NCI-H2196 treated with DMSO at 0.1 percent for 48 hours (cell line): ENCODE data around the gene TAF11L8.
"Not testable (repeated sequence)": the region's sequence is repeated elsewhere in the genome, so short reads cannot be mapped to it uniquely, and the experiment has no call there.

Experiments used
- DNase-seq: peaks from one replicate; lab custom pipeline; 2025; ENCODE audit not compliant: unreplicated experiment; lab: John Stamatoyannopoulos, UW

Gene TAF11L8

DNA sequence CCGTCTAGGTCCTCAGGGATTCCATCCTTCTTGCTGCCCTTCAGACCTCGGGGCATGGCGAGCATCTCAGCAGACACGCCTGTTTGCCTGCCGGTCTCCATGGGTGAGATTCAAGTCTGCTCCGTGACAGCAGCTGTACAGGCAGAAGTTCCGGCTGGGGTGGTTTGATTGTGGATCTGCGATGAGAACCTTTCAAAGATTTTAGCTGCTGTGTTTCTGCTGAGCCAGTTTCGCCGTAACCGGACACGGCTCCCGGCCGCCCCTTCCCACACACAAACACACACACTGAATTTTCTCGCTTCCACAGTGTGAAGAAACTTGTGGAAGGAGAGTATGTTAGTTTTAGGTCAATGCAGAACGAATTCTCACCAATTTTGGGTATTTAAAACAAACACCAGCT lies at the start of gene TAF11L8:
TAF11L8 (minus strand) TSS at position 101 of the 400 bp plus-strand sequence.
- not testable (repeated sequence) for DNase-seq

DNA sequence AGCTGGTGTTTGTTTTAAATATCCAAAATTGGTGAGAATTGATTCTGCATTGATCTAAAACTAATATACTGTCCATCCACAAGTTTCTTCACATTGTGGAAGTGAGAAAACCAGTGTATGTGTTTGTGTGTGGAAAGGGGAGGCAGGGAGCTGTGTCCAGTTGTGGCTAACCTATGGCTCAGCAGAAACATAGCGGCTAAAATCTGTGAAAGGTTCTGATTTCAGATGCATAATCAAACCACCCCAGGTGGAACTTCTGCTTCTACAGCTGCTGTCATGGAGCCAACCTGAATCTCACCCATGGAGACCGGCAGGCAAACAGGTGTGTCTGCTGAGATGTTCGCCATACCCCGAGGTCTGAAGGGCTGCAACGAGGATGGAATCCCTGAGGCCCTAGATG lies 43.4 kb upstream of the TAF11L8 start, which contains the start of gene TAF11L14:
TAF11L14 (plus strand) TSS at position 301 of the 400 bp plus-strand sequence.
- no peak for DNase-seq

DNA sequence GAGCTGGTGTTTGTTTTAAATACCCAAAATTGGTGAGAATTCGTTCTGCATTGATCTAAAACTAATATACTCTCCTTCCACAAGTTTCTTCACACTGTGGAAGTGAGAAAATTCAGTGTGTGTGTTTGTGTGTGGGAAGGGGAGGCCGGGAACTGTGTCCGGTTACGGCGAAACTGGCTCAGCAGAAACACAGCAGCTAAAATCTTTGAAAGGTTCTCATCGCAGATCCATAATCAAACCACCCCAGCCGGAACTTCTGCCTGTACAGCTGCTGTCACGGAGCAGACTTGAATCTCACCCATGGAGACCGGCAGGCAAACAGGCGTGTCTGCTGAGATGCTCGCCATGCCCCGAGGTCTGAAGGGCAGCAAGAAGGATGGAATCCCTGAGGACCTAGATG lies 41.0 kb upstream of the TAF11L8 start, which contains the start of gene TAF11L13:
TAF11L13 (plus strand) TSS at position 301 of the 400 bp plus-strand sequence.
- not testable (repeated sequence) for DNase-seq

DNA sequence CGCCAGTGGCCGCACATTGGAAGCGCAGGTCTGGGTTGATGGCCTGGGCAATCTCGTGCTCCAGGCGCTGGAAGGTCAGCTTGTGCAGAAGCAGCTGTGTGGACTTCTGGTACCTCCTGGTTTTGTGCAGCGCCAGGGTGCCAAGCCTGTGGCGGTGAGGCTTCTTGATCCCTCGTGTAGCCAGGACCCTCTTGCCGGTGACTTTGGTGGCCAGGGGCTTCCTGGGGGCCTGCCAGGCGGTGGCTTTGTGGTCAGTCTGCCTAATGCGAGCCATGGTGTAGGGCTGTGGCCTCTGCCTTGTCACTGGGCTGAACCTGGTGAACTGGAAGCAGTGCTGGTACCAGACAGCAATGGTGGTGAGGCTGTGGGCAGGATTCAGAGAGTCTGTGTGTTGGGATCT lies 34.9 kb upstream of the TAF11L8 start:
- DNase-seq, result no peak

DNA sequence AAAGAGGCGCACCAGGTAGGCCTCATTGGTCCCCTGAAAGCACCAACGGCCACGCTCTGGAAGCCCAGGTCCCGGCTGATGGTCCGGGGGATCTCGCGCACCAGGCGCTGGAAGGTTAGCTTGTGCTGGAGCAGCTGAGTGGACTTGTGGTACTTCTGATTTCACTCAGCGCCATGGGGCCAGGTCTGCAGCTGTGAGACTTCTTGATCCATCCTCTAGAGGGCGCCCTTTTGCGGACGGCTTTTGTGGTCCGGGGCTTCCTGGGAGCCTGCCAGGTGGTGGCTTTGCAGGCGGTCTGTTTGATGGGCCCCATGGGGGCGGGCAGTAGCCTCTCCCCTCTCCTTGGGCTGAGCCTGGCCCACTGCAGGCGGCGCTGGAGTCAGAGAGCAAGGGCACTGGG lies 29.9 kb upstream of the TAF11L8 start:
- no peak for DNase-seq

DNA sequence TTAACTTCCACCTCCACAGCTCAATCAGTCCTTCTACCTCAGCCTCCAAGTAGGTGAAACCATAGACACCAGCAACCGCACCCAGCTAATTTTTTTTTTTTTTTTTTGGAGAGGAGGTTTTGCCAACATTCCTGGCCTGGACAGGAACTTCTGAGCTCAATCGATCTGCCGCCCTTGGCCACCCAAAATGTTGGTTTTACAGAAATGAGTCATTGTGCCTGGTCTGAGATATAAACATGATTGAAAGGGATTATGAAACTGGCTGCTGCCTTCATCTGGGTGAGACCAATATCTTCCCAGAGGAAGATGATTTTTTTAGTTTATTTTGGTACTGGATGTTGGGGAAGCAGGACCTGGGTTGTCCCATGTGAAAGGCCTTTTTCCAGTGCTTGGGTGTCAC lies 28.6 kb upstream of the TAF11L8 start:
- DNase-seq, result no peak

DNA sequence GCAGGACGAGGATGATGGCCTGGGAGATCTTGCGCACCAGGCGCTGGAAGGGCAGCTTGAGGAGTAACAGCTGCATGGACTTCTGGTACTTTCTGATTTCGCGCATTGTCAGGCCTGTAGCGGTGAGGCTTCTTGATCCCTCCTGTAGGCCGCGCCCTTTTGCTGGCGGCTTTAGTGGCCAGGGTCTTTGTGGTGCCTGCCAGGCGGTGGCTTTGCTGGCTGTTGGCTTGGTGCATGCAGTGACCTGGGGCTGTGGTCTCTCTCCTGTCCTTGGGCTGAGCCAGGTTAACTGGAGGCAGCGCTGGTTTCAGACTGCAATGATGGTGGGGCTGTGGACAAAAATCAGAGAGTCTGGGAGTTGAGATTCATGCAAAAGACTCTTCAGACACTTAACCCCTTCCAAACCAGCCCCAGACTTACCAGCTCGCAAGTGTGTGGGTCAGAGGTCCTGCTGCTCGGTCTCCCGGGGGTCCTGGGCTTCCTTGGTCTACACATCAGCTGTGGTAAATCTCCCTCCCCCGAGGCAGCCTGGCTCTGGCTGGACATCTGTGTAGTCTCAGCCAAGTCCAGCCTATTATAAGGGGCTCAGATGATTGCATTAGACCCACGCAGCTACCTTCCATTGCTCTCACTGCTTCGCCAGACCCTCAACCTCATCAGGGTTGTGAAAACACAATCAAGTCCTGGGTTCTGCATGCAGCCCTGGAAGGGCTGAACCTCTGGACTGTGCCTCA lies 24.3 kb upstream of the TAF11L8 start:
- no peak for DNase-seq

DNA sequence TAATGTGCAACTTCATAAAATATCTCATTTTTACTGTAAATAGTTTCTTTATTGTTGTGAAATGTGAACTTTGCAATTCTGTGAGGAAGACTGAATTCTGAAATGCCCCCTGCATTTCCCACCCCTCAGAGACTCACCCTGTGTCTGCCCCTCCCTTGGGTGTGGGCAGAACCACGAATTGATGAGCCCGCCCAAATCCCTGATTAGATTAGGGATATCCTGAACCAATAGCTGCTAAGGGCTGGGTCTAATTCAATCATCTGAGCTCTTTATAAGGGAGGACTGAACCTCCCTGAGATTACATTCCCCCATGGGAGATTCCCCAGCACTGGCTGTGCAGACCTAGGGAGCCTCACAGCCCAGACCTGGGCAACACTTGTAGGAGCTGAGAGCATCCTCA lies 19.3 kb upstream of the TAF11L8 start, which contains the start of gene TAF11L12:
TAF11L12 (plus strand) TSS at position 301 of the 400 bp plus-strand sequence.
- DNase-seq, result not testable (repeated sequence)

DNA sequence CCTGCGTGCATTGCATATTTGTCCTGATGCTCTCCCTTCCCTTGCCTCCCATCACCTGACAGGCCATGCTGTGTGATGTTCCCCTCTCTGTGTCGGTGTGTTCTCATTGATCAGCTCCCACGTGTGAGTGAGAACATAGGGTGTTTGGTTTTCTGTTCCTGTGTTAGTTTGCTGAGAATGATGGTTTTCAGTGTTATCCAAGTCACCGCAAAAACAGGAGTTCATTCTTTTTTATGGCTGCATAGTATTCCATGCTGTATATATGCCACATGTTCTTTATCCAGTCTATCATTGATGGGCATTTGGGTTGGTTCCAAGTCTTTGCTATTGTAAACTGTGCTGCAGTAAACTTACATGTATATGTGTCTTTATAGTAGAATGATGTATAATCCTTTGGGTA lies 16.7 kb upstream of the TAF11L8 start:
- DNase-seq, result not testable (repeated sequence)

DNA sequence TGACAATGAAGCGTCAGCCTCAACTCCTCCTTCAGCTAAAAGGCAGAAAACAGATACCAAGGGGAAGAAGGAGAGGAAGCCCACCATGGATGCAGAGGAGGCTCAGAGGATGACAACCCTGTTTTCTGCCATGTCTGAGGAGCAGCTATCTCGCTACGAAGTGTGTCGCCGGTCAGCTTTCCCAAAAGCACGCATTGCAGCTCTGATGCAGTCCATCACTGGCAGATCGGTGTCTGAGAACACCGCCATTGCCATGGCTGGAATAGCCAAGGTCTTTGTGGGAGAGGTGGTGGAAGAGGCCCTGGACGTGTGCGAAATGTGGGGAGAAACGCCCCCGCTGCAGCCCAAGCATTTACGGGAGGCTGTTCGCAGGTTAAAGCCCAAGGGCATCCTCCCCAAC lies 14.2 kb upstream of the TAF11L8 start:
- DNase-seq, result no peak

DNA sequence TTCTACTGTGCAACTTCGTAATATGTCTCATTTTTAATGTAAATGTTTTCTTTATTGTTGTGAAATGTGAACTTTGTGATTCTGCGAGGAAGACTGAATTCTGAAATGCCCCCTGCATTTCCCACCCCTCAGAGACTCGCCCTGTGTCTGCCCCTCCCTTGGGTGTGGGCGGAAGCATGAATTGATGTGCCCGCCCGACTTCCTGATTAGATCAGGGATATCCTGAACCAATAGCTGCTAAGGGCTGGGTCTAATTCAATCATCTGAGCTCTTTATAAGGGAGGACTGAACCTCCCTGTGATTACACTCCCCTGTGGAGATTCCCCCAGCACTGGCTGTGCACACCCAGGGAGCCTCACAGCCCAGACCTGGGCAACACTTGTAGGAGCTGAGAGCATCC lies 13.1 kb upstream of the TAF11L8 start, which contains the start of gene TAF11L11:
TAF11L11 (plus strand) TSS at position 304 of the 400 bp plus-strand sequence.
- not testable (repeated sequence) for DNase-seq

DNA sequence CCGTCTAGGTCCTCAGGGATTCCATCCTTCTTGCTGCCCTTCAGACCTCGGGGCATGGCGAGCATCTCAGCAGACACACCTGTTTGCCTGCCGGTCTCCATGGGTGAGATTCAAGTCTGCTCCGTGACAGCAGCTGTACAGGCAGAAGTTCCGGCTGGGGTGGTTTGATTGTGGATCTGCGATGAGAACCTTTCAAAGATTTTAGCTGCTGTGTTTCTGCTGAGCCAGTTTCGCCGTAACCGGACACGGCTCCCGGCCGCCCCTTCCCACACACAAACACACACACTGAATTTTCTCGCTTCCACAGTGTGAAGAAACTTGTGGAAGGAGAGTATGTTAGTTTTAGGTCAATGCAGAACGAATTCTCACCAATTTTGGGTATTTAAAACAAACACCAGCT lies 7.0 kb upstream of the TAF11L8 start, which contains the start of gene TAF11L10:
TAF11L10 (minus strand) TSS at position 101 of the 400 bp plus-strand sequence.
- DNase-seq, result not testable (repeated sequence)

DNA sequence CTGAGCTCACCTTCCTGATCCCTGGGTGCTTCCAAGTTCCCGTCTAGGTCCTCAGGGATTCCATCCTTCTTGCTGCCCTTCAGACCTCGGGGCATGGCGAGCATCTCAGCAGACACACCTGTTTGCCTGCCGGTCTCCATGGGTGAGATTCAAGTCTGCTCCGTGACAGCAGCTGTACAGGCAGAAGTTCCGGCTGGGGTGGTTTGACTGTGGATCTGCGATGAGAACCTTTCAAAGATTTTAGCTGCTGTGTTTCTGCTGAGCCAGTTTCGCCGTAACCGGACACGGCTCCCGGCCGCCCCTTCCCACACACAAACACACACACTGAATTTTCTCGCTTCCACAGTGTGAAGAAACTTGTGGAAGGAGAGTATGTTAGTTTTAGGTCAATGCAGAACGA lies 3.5 kb upstream of the TAF11L8 start, which contains the start of gene TAF11L9:
TAF11L9 (minus strand) TSS at position 140 of the 400 bp plus-strand sequence.
- not testable (repeated sequence) for DNase-seq

DNA sequence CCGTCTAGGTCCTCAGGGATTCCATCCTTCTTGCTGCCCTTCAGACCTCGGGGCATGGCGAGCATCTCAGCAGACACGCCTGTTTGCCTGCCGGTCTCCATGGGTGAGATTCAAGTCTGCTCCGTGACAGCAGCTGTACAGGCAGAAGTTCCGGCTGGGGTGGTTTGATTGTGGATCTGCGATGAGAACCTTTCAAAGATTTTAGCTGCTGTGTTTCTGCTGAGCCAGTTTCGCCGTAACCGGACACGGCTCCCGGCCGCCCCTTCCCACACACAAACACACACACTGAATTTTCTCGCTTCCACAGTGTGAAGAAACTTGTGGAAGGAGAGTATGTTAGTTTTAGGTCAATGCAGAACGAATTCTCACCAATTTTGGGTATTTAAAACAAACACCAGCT lies 5.1 kb downstream of the TAF11L8 start, which contains the start of gene TAF11L7:
TAF11L7 (minus strand) TSS at position 101 of the 400 bp plus-strand sequence.
- not testable (repeated sequence) for DNase-seq
